ENCODE results near the gene ENKUR.

Gene ENKUR

DNA sequence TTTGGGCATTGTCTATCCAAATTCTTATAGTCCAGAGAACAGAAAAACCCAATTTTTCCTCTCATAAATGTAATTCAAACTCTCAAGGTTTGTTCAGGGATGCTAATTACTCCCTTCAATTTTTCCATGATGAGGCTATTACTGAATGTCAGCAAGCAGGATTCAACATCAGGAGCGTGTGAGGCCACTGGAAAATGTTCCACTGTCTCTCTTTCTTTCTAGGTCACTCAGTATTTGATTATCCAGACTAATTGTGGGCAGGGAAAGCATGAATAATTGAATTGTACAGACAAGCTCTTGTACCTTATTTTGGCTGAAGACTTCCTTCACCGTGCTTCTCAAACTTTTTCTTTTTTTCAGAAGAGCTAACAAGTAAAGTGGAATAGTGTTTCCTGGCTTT, 31.1 kb upstream of the ENKUR start:
- H3K36me3 ChIP-seq (ENCODE audit: control insufficient read depth in 4 of 4, insufficient read depth in 4 of 4, low read length in 3 of 4): no peaks in the 10 kb centered on the region
- no peak for DNase-seq
- H3K27ac ChIP-seq (ENCODE audit: insufficient read depth in 1 of 2, low read depth in 1 of 2, low read length in 2 of 2, poor library complexity in 1 of 2, severe bottlenecking in 2 of 2): no peak overlapping the region
- no peak overlapping the region for H3K4me3 ChIP-seq (ENCODE audit: control insufficient read depth in 1 of 7, extremely low read depth in 1 of 7, insufficient read depth in 4 of 7, low read depth in 2 of 7, low read length in 6 of 7)
- ChIA-PET POLR2A (no interaction called here), CTCF (interaction anchor here (1.0 kb wide), 1 partner anchor 10 kb away, joined by 3 read pairs; no protein-coding TSS in a partner anchor)
- H3K9me3 ChIP-seq (ENCODE audit: control extremely low read depth in 1 of 5, control insufficient read depth in 4 of 5, insufficient read depth in 2 of 5, low read depth in 1 of 5, low read length in 4 of 5): no peaks in the 10 kb centered on the region
- H3K27me3 ChIP-seq (replicated peaks in 2 of 5; ENCODE audit: control insufficient read depth in 4 of 5, insufficient read depth in 5 of 5, low read length in 4 of 5): no peaks in the 10 kb centered on the region
- peaks cover 0 to 11% (median 5%) of the 10 kb centered on the region in 4 experiments for H3K4me1 ChIP-seq (ENCODE audit: control extremely low read depth in 1 of 4, control insufficient read depth in 4 of 4, insufficient read depth in 4 of 4, low read length in 3 of 4)
- 83% methylated on average over 2 of the region's 2 CpGs for WGBS (ENCODE audit: insufficient coverage)

DNA sequence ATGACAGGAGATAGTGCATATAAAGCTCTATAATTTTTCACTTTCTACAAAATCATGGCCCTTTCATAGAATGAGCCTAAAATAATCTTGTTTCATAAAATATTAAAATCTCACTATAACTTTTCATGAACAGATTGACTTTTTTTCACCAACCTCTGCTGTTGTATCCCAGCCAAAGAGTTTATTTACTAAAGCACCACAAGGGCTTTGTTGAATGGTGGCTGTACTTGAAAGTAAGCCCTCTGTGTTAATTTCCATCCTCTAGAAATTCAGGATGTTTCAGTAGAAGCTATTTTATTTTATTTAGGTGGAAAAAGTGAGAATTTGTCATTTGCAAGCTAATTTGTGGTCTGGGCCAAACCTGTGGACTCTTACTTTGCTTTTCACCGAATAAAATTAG, 30.7 kb upstream of the ENKUR start:
- no peaks in the 10 kb centered on the region for H3K9me3 ChIP-seq (ENCODE audit: control extremely low read depth in 1 of 5, control insufficient read depth in 4 of 5, insufficient read depth in 2 of 5, low read depth in 1 of 5, low read length in 4 of 5)
- no peak overlapping the region for H3K27ac ChIP-seq (ENCODE audit: insufficient read depth in 1 of 2, low read depth in 1 of 2, low read length in 2 of 2, poor library complexity in 1 of 2, severe bottlenecking in 2 of 2)
- H3K4me1 ChIP-seq (ENCODE audit: control extremely low read depth in 1 of 4, control insufficient read depth in 4 of 4, insufficient read depth in 4 of 4, low read length in 3 of 4): peaks cover 0 to 11% (median 5%) of the 10 kb centered on the region in 4 experiments
- ChIA-PET POLR2A (no interaction called here), CTCF (interaction anchor here (1.0 kb wide), 1 partner anchor 10 kb away, joined by 3 read pairs; no protein-coding TSS in a partner anchor)
- DNase-seq: no peak
- H3K36me3 ChIP-seq (ENCODE audit: control insufficient read depth in 4 of 4, insufficient read depth in 4 of 4, low read length in 3 of 4): no peaks in the 10 kb centered on the region
- no peak overlapping the region for H3K4me3 ChIP-seq (ENCODE audit: control insufficient read depth in 1 of 7, extremely low read depth in 1 of 7, insufficient read depth in 4 of 7, low read depth in 2 of 7, low read length in 6 of 7)
- no peaks in the 10 kb centered on the region for H3K27me3 ChIP-seq (replicated peaks in 2 of 5; ENCODE audit: control insufficient read depth in 4 of 5, insufficient read depth in 5 of 5, low read length in 4 of 5)
- WGBS (ENCODE audit: insufficient coverage): 90% methylated on average over 1 of the region's 1 CpG

DNA sequence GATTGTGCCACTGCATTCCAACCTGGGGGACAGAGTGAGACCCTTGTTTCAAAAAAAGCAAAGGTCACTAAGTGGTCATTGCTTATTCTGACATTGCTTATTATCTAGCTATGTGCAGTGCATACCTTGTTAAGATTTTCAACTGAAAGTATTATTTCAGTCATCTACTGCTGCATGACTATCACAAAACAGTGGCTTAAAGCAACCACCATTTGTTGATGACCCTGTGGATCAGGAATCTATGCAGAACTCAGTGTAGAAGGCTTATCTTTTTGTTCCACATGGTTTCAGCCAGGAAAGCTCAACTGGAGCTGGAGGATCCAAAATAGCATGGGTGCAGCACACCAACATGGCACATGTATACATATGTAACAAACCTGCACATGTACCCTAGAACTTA, 23.6 kb upstream of the ENKUR start:
- Histone ChIP-seq H3K9me3 (ENCODE audit: control extremely low read depth in 1 of 5, control insufficient read depth in 4 of 5, insufficient read depth in 2 of 5, low read depth in 1 of 5, low read length in 4 of 5) (no peaks in the 10 kb centered on the region), H3K4me3 (ENCODE audit: control insufficient read depth in 1 of 7, extremely low read depth in 1 of 7, insufficient read depth in 4 of 7, low read depth in 2 of 7, low read length in 6 of 7) (no peak overlapping the region), H3K4me1 (ENCODE audit: control extremely low read depth in 1 of 4, control insufficient read depth in 4 of 4, insufficient read depth in 4 of 4, low read length in 3 of 4) (peaks cover 0 to 8% (median 4%) of the 10 kb centered on the region in 4 experiments), H3K27me3 (replicated peaks in 2 of 5; ENCODE audit: control insufficient read depth in 4 of 5, insufficient read depth in 5 of 5, low read length in 4 of 5) (no peaks in the 10 kb centered on the region), H3K36me3 (ENCODE audit: control insufficient read depth in 4 of 4, insufficient read depth in 4 of 4, low read length in 3 of 4) (no peaks in the 10 kb centered on the region), H3K27ac (ENCODE audit: insufficient read depth in 1 of 2, low read depth in 1 of 2, low read length in 2 of 2, poor library complexity in 1 of 2, severe bottlenecking in 2 of 2) (no peak overlapping the region)
- DNase-seq: no peak
- CTCF ChIA-PET: no interaction called here
- POLR2A ChIA-PET: no interaction called here

- H3K4me3 ChIP-seq (ENCODE audit: control insufficient read depth in 1 of 7, extremely low read depth in 1 of 7, insufficient read depth in 4 of 7, low read depth in 2 of 7, low read length in 6 of 7): no peak overlapping the region
- H3K36me3 ChIP-seq (ENCODE audit: control insufficient read depth in 4 of 4, insufficient read depth in 4 of 4, low read length in 3 of 4): no peaks in the 10 kb centered on the region
- WGBS (ENCODE audit: insufficient coverage): 100% methylated on average over 1 of the region's 2 CpGs
- H3K27ac ChIP-seq (ENCODE audit: insufficient read depth in 1 of 2, low read depth in 1 of 2, low read length in 2 of 2, poor library complexity in 1 of 2, severe bottlenecking in 2 of 2): no peak overlapping the region
- no peak for DNase-seq
- ChIA-PET POLR2A (no interaction called here), CTCF (no interaction called here)
- H3K27me3 ChIP-seq (replicated peaks in 2 of 5; ENCODE audit: control insufficient read depth in 4 of 5, insufficient read depth in 5 of 5, low read length in 4 of 5): no peaks in the 10 kb centered on the region
- peaks cover 0 to 8% (median 4%) of the 10 kb centered on the region in 4 experiments for H3K4me1 ChIP-seq (ENCODE audit: control extremely low read depth in 1 of 4, control insufficient read depth in 4 of 4, insufficient read depth in 4 of 4, low read length in 3 of 4)
- no peaks in the 10 kb centered on the region for H3K9me3 ChIP-seq (ENCODE audit: control extremely low read depth in 1 of 5, control insufficient read depth in 4 of 5, insufficient read depth in 2 of 5, low read depth in 1 of 5, low read length in 4 of 5)
Measured at GRCh38 chr10:25038325-25038724, 22.4 kb upstream of the ENKUR start.

DNA sequence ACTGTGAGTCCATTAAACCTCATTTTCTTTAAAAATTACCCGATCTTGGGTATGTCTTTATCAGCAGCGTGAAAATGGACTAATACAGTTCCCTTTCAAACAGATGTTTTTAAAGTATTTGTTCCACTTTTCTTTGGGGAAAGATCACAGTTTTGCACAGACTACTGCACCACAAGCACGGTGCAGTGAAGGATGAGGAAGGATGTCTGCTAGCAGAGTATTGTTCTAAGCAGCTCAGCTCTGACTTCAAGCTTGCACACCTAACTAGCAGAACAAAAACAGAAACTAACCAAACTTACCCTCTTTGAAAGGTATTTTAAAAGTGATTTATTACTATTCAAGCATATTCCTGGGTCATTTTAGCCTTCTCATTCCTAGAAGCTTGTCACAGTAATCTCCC, 20.4 kb upstream of the ENKUR start:
- Histone ChIP-seq H3K27ac (ENCODE audit: insufficient read depth in 1 of 2, low read depth in 1 of 2, low read length in 2 of 2, poor library complexity in 1 of 2, severe bottlenecking in 2 of 2) (no peak overlapping the region), H3K4me3 (ENCODE audit: control insufficient read depth in 1 of 7, extremely low read depth in 1 of 7, insufficient read depth in 4 of 7, low read depth in 2 of 7, low read length in 6 of 7) (peak overlapping the region in 1 of 7 experiments; percentile 3), H3K4me1 (ENCODE audit: control extremely low read depth in 1 of 4, control insufficient read depth in 4 of 4, insufficient read depth in 4 of 4, low read length in 3 of 4) (peaks cover 0 to 8% (median 4%) of the 10 kb centered on the region in 4 experiments), H3K9me3 (ENCODE audit: control extremely low read depth in 1 of 5, control insufficient read depth in 4 of 5, insufficient read depth in 2 of 5, low read depth in 1 of 5, low read length in 4 of 5) (peaks cover 0 to 1% (median 0%) of the 10 kb centered on the region in 5 experiments), H3K27me3 (replicated peaks in 2 of 5; ENCODE audit: control insufficient read depth in 4 of 5, insufficient read depth in 5 of 5, low read length in 4 of 5) (no peaks in the 10 kb centered on the region), H3K36me3 (ENCODE audit: control insufficient read depth in 4 of 4, insufficient read depth in 4 of 4, low read length in 3 of 4) (no peaks in the 10 kb centered on the region)
- DNase-seq: peak in 2 of 3 donors; percentile 54 to 73
- no CpG with 5 or more reads among the region's 3 CpGs for WGBS (ENCODE audit: insufficient coverage)
- ChIA-PET POLR2A (no interaction called here), CTCF (no interaction called here)

DNA sequence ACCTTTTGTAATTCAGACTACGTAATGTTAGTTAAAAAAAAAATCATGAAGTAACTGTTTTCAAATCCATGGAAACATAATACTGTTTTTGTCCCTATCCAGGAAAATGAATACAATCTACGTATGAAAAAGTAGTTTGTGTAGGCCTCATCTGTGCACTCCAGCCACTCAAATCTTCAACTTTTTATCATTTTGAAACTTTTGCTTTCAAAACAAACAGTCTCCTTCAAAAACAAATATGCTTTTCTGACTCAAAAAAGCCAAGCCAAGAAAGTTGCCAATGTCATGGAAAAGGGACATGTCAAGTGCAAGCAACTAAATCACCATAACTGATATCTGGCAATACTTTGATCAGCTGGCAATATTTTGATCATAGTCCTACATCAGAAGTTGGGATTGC, 13.6 kb upstream of the ENKUR start:
- H3K9me3 ChIP-seq (ENCODE audit: control extremely low read depth in 1 of 5, control insufficient read depth in 4 of 5, insufficient read depth in 2 of 5, low read depth in 1 of 5, low read length in 4 of 5): peaks cover 0 to 5% (median 0%) of the 10 kb centered on the region in 5 experiments
- H3K27ac ChIP-seq (ENCODE audit: insufficient read depth in 1 of 2, low read depth in 1 of 2, low read length in 2 of 2, poor library complexity in 1 of 2, severe bottlenecking in 2 of 2): no peak overlapping the region
- ChIA-PET POLR2A (no interaction called here), CTCF (interaction anchor here (1.1 kb wide), 1 partner anchor 10 kb away, joined by 3 read pairs; no protein-coding TSS in a partner anchor)
- 100% methylated on average over 1 of the region's 2 CpGs for WGBS (ENCODE audit: insufficient coverage)
- no peak for DNase-seq
- H3K4me3 ChIP-seq (ENCODE audit: control insufficient read depth in 1 of 7, extremely low read depth in 1 of 7, insufficient read depth in 4 of 7, low read depth in 2 of 7, low read length in 6 of 7): no peak overlapping the region
- H3K36me3 ChIP-seq (ENCODE audit: control insufficient read depth in 4 of 4, insufficient read depth in 4 of 4, low read length in 3 of 4): peaks cover 0 to 4% (median under 1%) of the 10 kb centered on the region in 4 experiments
- no peaks in the 10 kb centered on the region for H3K27me3 ChIP-seq (replicated peaks in 2 of 5; ENCODE audit: control insufficient read depth in 4 of 5, insufficient read depth in 5 of 5, low read length in 4 of 5)
- no peaks in the 10 kb centered on the region for H3K4me1 ChIP-seq (ENCODE audit: control extremely low read depth in 1 of 4, control insufficient read depth in 4 of 4, insufficient read depth in 4 of 4, low read length in 3 of 4)

GRCh38 chr10:25028711-25029110, 12.8 kb upstream of the ENKUR start:
- H3K4me1 ChIP-seq (ENCODE audit: control extremely low read depth in 1 of 4, control insufficient read depth in 4 of 4, insufficient read depth in 4 of 4, low read length in 3 of 4): no peaks in the 10 kb centered on the region
- no peak for DNase-seq
- POLR2A ChIA-PET: no interaction called here
- peaks cover 0 to 4% (median under 1%) of the 10 kb centered on the region in 4 experiments for H3K36me3 ChIP-seq (ENCODE audit: control insufficient read depth in 4 of 4, insufficient read depth in 4 of 4, low read length in 3 of 4)
- H3K4me3 ChIP-seq (ENCODE audit: control insufficient read depth in 1 of 7, extremely low read depth in 1 of 7, insufficient read depth in 4 of 7, low read depth in 2 of 7, low read length in 6 of 7): no peak overlapping the region
- H3K27me3 ChIP-seq (replicated peaks in 2 of 5; ENCODE audit: control insufficient read depth in 4 of 5, insufficient read depth in 5 of 5, low read length in 4 of 5): no peaks in the 10 kb centered on the region
- CTCF ChIA-PET: interaction anchor here (1.1 to 2.2 kb wide), 3 partner anchors 9 to 53 kb away, joined by 3 to 10 read pairs (median 3); no protein-coding TSS in a partner anchor
- WGBS (ENCODE audit: insufficient coverage): no CpG with 5 or more reads among the region's 1 CpG
- peaks cover 0 to 5% (median 0%) of the 10 kb centered on the region in 5 experiments for H3K9me3 ChIP-seq (ENCODE audit: control extremely low read depth in 1 of 5, control insufficient read depth in 4 of 5, insufficient read depth in 2 of 5, low read depth in 1 of 5, low read length in 4 of 5)
- no peak overlapping the region for H3K27ac ChIP-seq (ENCODE audit: insufficient read depth in 1 of 2, low read depth in 1 of 2, low read length in 2 of 2, poor library complexity in 1 of 2, severe bottlenecking in 2 of 2)

All from common myeloid progenitor, CD34-positive (primary cell).